H1 (cell line): ENCODE results near the gene RFT1. TPM values are rescaled to one million over a fixed set of nuclear protein-coding genes. Genes with fewer than 3 reads are reported as not detected.

ENCODE experiments used
- CTCF ChIA-PET: fragments of 300-600 bp; sonication (Branson Sonifier 250); formaldehyde crosslinking; loops from one replicate; lab custom pipeline; 2021; ENCODE audit not compliant: partially characterized antibody; lab: Charles Lee
- POLR2A ChIA-PET: fragments of 300-600 bp; sonication (Branson Sonifier 250); formaldehyde crosslinking; loops from one replicate; lab custom pipeline; 2021; ENCODE audit warnings: inconsistent platforms; ENCODE audit not compliant: partially characterized antibody; lab: Charles Lee
- DNase-seq, 2 experiments: peaks; one replicate each; pipeline versions ENCODE4 v3.0.0 to v3.0.0-alpha.2; 2010 to 2022; ENCODE audit warnings: low spot score in 2 of 2, low read depth in 1 of 2, mixed read lengths in 1 of 2
- FAIRE-seq: peaks from 2 replicates; lab custom pipeline; 2011; peaks lifted over from hg19 to GRCh38; lab: Jason Lieb, UNC
- H2AFZ ChIP-seq: 2 replicates; pipeline ENCODE4 v1.8.1; 2012; ENCODE audit warnings: low read length, inconsistent platforms
- H2AK5ac ChIP-seq: 2 replicates; pipeline ENCODE4 v1.6.1; 2013; ENCODE audit warnings: low read depth, low read length
- H2BK120ac ChIP-seq: replicated peaks from 2 replicates; pipeline ENCODE3; 2013; ENCODE audit warnings: low read depth, low read length, inconsistent platforms
- H2BK12ac ChIP-seq: 2 replicates; pipeline ENCODE4 v1.6.1; 2013; ENCODE audit warnings: low read depth, low read length
- H2BK15ac ChIP-seq: 2 replicates; pipeline ENCODE4 v1.6.1; 2013; ENCODE audit warnings: low read length
- H2BK20ac ChIP-seq: 2 replicates; pipeline ENCODE4 v1.6.1; 2013; ENCODE audit warnings: low read length
- H2BK5ac ChIP-seq: 2 replicates; pipeline ENCODE4 v1.6.1; 2013; ENCODE audit warnings: low read depth, low read length
- H3K14ac ChIP-seq: 2 replicates; pipeline ENCODE4 v1.6.1; 2013; ENCODE audit warnings: inconsistent platforms; ENCODE audit not compliant: insufficient read length
- H3K18ac ChIP-seq: 2 replicates; pipeline ENCODE4 v1.6.1; 2013; ENCODE audit warnings: low read length; ENCODE audit errors: extremely low read depth
- H3K23ac ChIP-seq: 2 replicates; pipeline ENCODE4 v1.6.1; 2013; ENCODE audit warnings: inconsistent platforms; ENCODE audit not compliant: insufficient read length
- H3K23me2 ChIP-seq: 2 replicates; pipeline ENCODE4 v1.6.1; 2013; ENCODE audit warnings: low read depth, low read length
- H3K27ac ChIP-seq: 2 replicates; pipeline ENCODE4 v1.6.1; 2011; ENCODE audit warnings: low read depth, low read length, inconsistent platforms
- H3K27me3 ChIP-seq, 4 experiments: replicated peaks in 1 of 4; 1 replicate in 1 of 4; 2 replicates in 3 of 4; pipeline versions ENCODE4 v1.6.1 to v1.8.1; 2011 to 2013; ENCODE audit warnings: low read length in 3 of 4, mild to moderate bottlenecking in 3 of 4, inconsistent platforms in 2 of 4, mixed read lengths in 2 of 4, moderate library complexity in 1 of 4; ENCODE audit not compliant: control insufficient read depth in 3 of 4, insufficient read depth in 3 of 4; ENCODE audit errors: extremely low read depth in 1 of 4
- H3K36me3 ChIP-seq, 4 experiments: 2 replicates each; pipeline versions ENCODE4 v1.6.1 to v1.8.1; 2011 to 2013; ENCODE audit warnings: mild to moderate bottlenecking in 4 of 4, low read length in 3 of 4, moderate library complexity in 2 of 4, control low read depth in 1 of 4, inconsistent platforms in 1 of 4; ENCODE audit not compliant: insufficient read depth in 4 of 4, control insufficient read depth in 2 of 4
- H3K4ac ChIP-seq: replicated peaks from 2 replicates; pipeline ENCODE3; 2013; ENCODE audit warnings: low read length, low read depth, mixed read lengths, inconsistent platforms; ENCODE audit not compliant: insufficient read length
- H3K4me1 ChIP-seq, 4 experiments: replicated peaks in 1 of 4; 1 replicate in 1 of 4; 2 replicates in 3 of 4; pipeline versions ENCODE4 v1.6.1 to v1.8.1; 2011 to 2013; ENCODE audit warnings: low read length in 3 of 4, inconsistent platforms in 2 of 4, mixed read lengths in 1 of 4; ENCODE audit not compliant: insufficient read depth in 4 of 4, control insufficient read depth in 3 of 4
- H3K4me2 ChIP-seq, 2 experiments: 2 replicates each; pipeline versions ENCODE4 v1.6.1 to v1.8.1; 2011 to 2013; ENCODE audit warnings: low read depth in 2 of 2, low read length in 2 of 2, control low read depth in 1 of 2, inconsistent platforms in 1 of 2, mild to moderate bottlenecking in 1 of 2; ENCODE audit not compliant: insufficient read depth in 1 of 2
- H3K4me3 ChIP-seq, 4 experiments: fragments of 200-600, 300-600 bp in 1 of 4; sonication (generic), shearing (Covaris generic), sonication (Bioruptor Twin) in 1 of 4; 2 replicates each; pipeline versions ENCODE4 v1.5.1 to v1.8.1; 2011 to 2016; ENCODE audit warnings: low read length in 4 of 4, low read depth in 3 of 4, control low read depth in 2 of 4, inconsistent platforms in 2 of 4, mild to moderate bottlenecking in 2 of 4, mixed read lengths in 1 of 4, moderate library complexity in 1 of 4; ENCODE audit not compliant: insufficient read depth in 2 of 4; ENCODE audit errors: extremely low read depth in 1 of 4
- H3K56ac ChIP-seq: replicated peaks from 2 replicates; pipeline ENCODE3; 2013; ENCODE audit warnings: low read depth, mild to moderate bottlenecking, mixed read lengths, low read length, inconsistent platforms; ENCODE audit not compliant: insufficient read length
- H3K79me1 ChIP-seq: 2 replicates; pipeline ENCODE4 v1.6.1; 2013; ENCODE audit warnings: low read depth, low read length, control low read depth
- H3K79me2 ChIP-seq, 2 experiments: 2 replicates each; pipeline versions ENCODE4 v1.6.1 to v1.8.1; 2012 to 2013; ENCODE audit warnings: low read length in 2 of 2, mild to moderate bottlenecking in 2 of 2, inconsistent platforms in 1 of 2; ENCODE audit not compliant: insufficient read depth in 2 of 2, control insufficient read depth in 1 of 2
- H3K9ac ChIP-seq, 4 experiments: replicated peaks in 1 of 4; 1 replicate in 1 of 4; 2 replicates in 3 of 4; pipeline versions ENCODE4 v1.6.1 to v1.8.1; 2011 to 2013; ENCODE audit warnings: low read depth in 3 of 4, low read length in 3 of 4, control low read depth in 2 of 4, mild to moderate bottlenecking in 2 of 4, moderate library complexity in 2 of 4, inconsistent platforms in 1 of 4; ENCODE audit errors: extremely low read depth in 1 of 4
- H3K9me3 ChIP-seq, 2 experiments: 2 replicates each; pipeline versions ENCODE4 v1.6.1 to v1.8.1; 2012 to 2013; ENCODE audit warnings: mild to moderate bottlenecking in 2 of 2, moderate library complexity in 2 of 2, control low read depth in 1 of 2, inconsistent platforms in 1 of 2, low read depth in 1 of 2, low read length in 1 of 2, mixed read lengths in 1 of 2; ENCODE audit not compliant: insufficient read depth in 2 of 2
- H4K20me1 ChIP-seq, 2 experiments: replicated peaks in 1 of 2; 2 replicates each; pipeline versions ENCODE3 to v1.8.1; 2011 to 2013; ENCODE audit warnings: inconsistent platforms in 2 of 2, low read length in 2 of 2, mild to moderate bottlenecking in 1 of 2; ENCODE audit not compliant: insufficient read depth in 2 of 2, control insufficient read depth in 1 of 2
- H4K5ac ChIP-seq: 2 replicates; pipeline ENCODE4 v1.6.1; 2013; ENCODE audit warnings: low read length, low read depth, mixed read lengths, inconsistent platforms; ENCODE audit not compliant: insufficient read length
- H4K8ac ChIP-seq: 2 replicates; pipeline ENCODE4 v1.8.0; 2013; ENCODE audit warnings: mild to moderate bottlenecking, moderate library complexity, low read length, inconsistent platforms; ENCODE audit not compliant: insufficient read depth; ENCODE audit errors: extremely low read depth
- H4K91ac ChIP-seq: replicated peaks from 2 replicates; pipeline ENCODE3; 2013; ENCODE audit warnings: low read length, mixed read lengths, inconsistent platforms; ENCODE audit not compliant: insufficient read length
- CEBPB ChIP-seq: IDR thresholded peaks from 2 replicates; pipeline ENCODE4 v1.6.1; 2012; ENCODE audit warnings: low read depth, low read length
- GTF2F1 ChIP-seq: IDR thresholded peaks from 2 replicates; pipeline ENCODE4 v1.6.1; 2012; ENCODE audit warnings: low read depth, low read length, improper control_type of control experiment, borderline replicate concordance
- KDM5A ChIP-seq: fragments of 200-600 bp; IDR thresholded peaks from 2 replicates; pipeline ENCODE4 v1.7.1; 2012; ENCODE audit warnings: mild to moderate bottlenecking, low read length, inconsistent platforms, mixed read lengths
- SAP30 ChIP-seq: fragments of 300-600 bp; sonication (generic); IDR thresholded peaks from 2 replicates; pipeline ENCODE4 v1.7.1; 2012; ENCODE audit warnings: low read length, moderate library complexity, mild to moderate bottlenecking, inconsistent platforms; ENCODE audit not compliant: insufficient read depth, insufficient replicate concordance
- SIN3A ChIP-seq, 2 experiments: IDR thresholded peaks in 1 of 2; conservative IDR thresholded peaks in 1 of 2; 2 replicates each; pipeline ENCODE4 v1.6.1; 2011 to 2012; ENCODE audit warnings: low read length in 2 of 2, improper control_type of control experiment in 1 of 2, low read depth in 1 of 2, mild to moderate bottlenecking in 1 of 2
- TAF7 ChIP-seq: optimal IDR thresholded peaks from 2 replicates; pipeline ENCODE3; 2011; ENCODE audit warnings: low read depth, mild to moderate bottlenecking, inconsistent platforms, low read length, moderate library complexity, borderline replicate concordance
- WGBS, 2 experiments: shearing (Covaris generic) in 1 of 2; methylation state at CpG; one replicate each; pipeline versions ENCODE4 v1.1.6 to v1.1.7; 2013 to 2015; ENCODE audit warnings: low lambda C conversion rate in 2 of 2, mixed read lengths in 2 of 2, inconsistent platforms in 1 of 2, low coverage in 1 of 2, missing lambda C conversion rate in 1 of 2; ENCODE audit not compliant: insufficient replicate concordance in 2 of 2, insufficient coverage in 1 of 2, insufficient read length in 1 of 2; ENCODE audit errors: extremely low coverage in 1 of 2, missing lambda C conversion rate in 1 of 2; 5-methylcytosine and 5-hydroxymethylcytosine counted together
- polyA plus RNA-seq, 7 experiments: library from polyadenylated mRNA; depleted of rRNA in 3 of 7; stranded (reverse) in 5 of 7; unstranded in 2 of 7; fragments of >200 nt in 5 of 7; fragments of 200-250 nt in 2 of 7; gene quantifications; 1 replicate in 5 of 7; 2 replicates in 1 of 7; 4 replicates in 1 of 7; pipeline versions ENCODE4 v1.2.1 to v1.2.3, GENCODE V29; 2011 to 2013; ENCODE audit warnings: missing spikeins in 2 of 7, mixed read lengths in 2 of 7
- total RNA-seq: library from RNA; stranded (reverse); fragmentation: NEBNext Ultra II Directional; extraction: Animal tissue kit (Norgen Biotek cat#: 25700); gene quantifications from 2 replicates; pipeline ENCODE4 v1.2.1, GENCODE V29; 2021

The RFT1 gene
- total and polyA plus RNA-seq, 2 of the 8 experiments (the other 6 are each of a cell fraction or from before 2014, with no cell fraction given): 27.7 to 42.4 TPM

GRCh38 chr3:53126601-53127000 lies 3.6 kb downstream of the RFT1 start:
- no peak overlapping the region for H3K4me2 ChIP-seq
- H2BK15ac ChIP-seq: no peak overlapping the region
- no peaks in the 10 kb centered on the region for H4K20me1 ChIP-seq
- H3K9ac ChIP-seq: no peak overlapping the region
- no peak overlapping the region for H3K4ac ChIP-seq
- no peak overlapping the region for H2BK12ac ChIP-seq
- H2BK20ac ChIP-seq: no peak overlapping the region
- no peak overlapping the region for H4K5ac ChIP-seq
- FAIRE-seq: no peak
- peaks cover 3 to 41% (median 24%) of the 10 kb centered on the region in 4 experiments; a peak in 7 of 8 replicates for H3K36me3 ChIP-seq
- no peak overlapping the region for H4K8ac ChIP-seq
- H3K4me1 ChIP-seq: peaks cover 0 to 5% (median 3%) of the 10 kb centered on the region in 4 experiments; a peak in 3 of 7 replicates
- peaks cover 0 to 14% of the 10 kb centered on the region in 2 experiments; a peak in 3 of 4 replicates for H3K79me2 ChIP-seq
- no peak overlapping the region for H2AFZ ChIP-seq
- no peak for DNase-seq
- H2AK5ac ChIP-seq: no peak overlapping the region
- ChIA-PET CTCF (interaction anchor here (0.9 to 11.8 kb wide), 5 partner anchors 9 to 71 kb away, joined by 3 to 164 read pairs (median 9); no protein-coding TSS in a partner anchor), POLR2A (no interaction called here)
- no peak overlapping the region for H3K18ac ChIP-seq
- H2BK5ac ChIP-seq: no peak overlapping the region
- no peaks in the 10 kb centered on the region for H3K27me3 ChIP-seq
- WGBS, 2 experiments: 83% methylated on average over 2 of the region's 2 CpGs; no CpG with 5 or more reads in 1 of the 2 experiments
- H3K56ac ChIP-seq: no peak overlapping the region
- H3K14ac ChIP-seq: no peak overlapping the region
- H3K27ac ChIP-seq: no peak overlapping the region
- 0 out of 2 replicates have a peak, but pooled peaks cover 2% of the 10 kb centered on the region for H3K79me1 ChIP-seq
- H3K4me3 ChIP-seq: no peak overlapping the region
- no peak overlapping the region for H4K91ac ChIP-seq
- H3K23me2 ChIP-seq: peaks cover 7% of the 10 kb centered on the region
- no peak overlapping the region for H3K23ac ChIP-seq
- H2BK120ac ChIP-seq: no peak overlapping the region
- H3K9me3 ChIP-seq: no peaks in the 10 kb centered on the region
- no peak for TF ChIP-seq CEBPB
- no peak for TF ChIP-seq GTF2F1
- no peak for TF ChIP-seq TAF7
- no peak for TF ChIP-seq SAP30
- no peak for TF ChIP-seq SIN3A (conservative IDR thresholded peaks at IDR 0.05 in 1 of 2, IDR thresholded peaks at IDR 0.05 in 1 of 2; ENCODE audit: low read depth in 1 of 2, low read length in 2 of 2)
- TF ChIP-seq KDM5A: no peak
